GM13977 (cell line): Measurements from ENCODE around the gene HOXD1.

Experiments
- DNase-seq: peaks from one replicate; pipeline ENCODE4 v3.0.0; 2012; ENCODE audit warnings: low spot score
- CTCF ChIP-seq: IDR thresholded peaks from 2 replicates; pipeline ENCODE4 v1.5.1; 2012; ENCODE audit warnings: mild to moderate bottlenecking, control low read depth; ENCODE audit not compliant: insufficient read depth; ENCODE audit errors: extremely low read depth, missing control alignments
- in situ Hi-C: fragments of 300-500 bp; cut with MboI; formaldehyde crosslinking; loops from one replicate; pipeline ENCODE4 v1.12.0; 2022; ENCODE audit warnings: low sequenced_read_pairs, low pct_unique_long_range_greater_than_20kb, mixed read lengths, inconsistent platforms; ENCODE audit not compliant: unreplicated experiment

The HOXD1 gene

GRCh38 chr2:176145085-176145969 lies 43.1 kb upstream of the HOXD1 start:
- no peak for DNase-seq
- TF ChIP-seq CTCF, result no peak
- in situ Hi-C loops, result loop anchor here (10.0 kb wide), 1 partner anchor 309 kb away; no protein-coding TSS in a partner anchor

GRCh38 chr2:176146101-176146500 lies 42.4 kb upstream of the HOXD1 start:
- TF ChIP-seq CTCF, result no peak
- no peak for DNase-seq
- in situ Hi-C loops, result loop anchor here (10.0 kb wide), 1 partner anchor 309 kb away; no protein-coding TSS in a partner anchor

GRCh38 chr2:176146645-176147044 lies 41.8 kb upstream of the HOXD1 start:
- no peak for TF ChIP-seq CTCF
- in situ Hi-C loops, result loop anchor here (10.0 kb wide), 1 partner anchor 308 kb away; no protein-coding TSS in a partner anchor
- no peak for DNase-seq

GRCh38 chr2:176147210-176147799 lies 41.2 kb upstream of the HOXD1 start:
- no peak for DNase-seq
- in situ Hi-C loops, result loop anchor here (10.0 kb wide), 1 partner anchor 307 kb away; no protein-coding TSS in a partner anchor
- no peak for TF ChIP-seq CTCF

- TF ChIP-seq CTCF, result no peak
- in situ Hi-C loops, result loop anchor here (10.0 kb wide), 1 partner anchor 307 kb away; no protein-coding TSS in a partner anchor
- DNase-seq, result no peak
Observed at GRCh38 chr2:176147800-176148496, 40.5 kb upstream of the HOXD1 start.

GRCh38 chr2:176148751-176149421 lies 39.6 kb upstream of the HOXD1 start:
- no peak for DNase-seq
- in situ Hi-C loops, result loop anchor here (10.0 kb wide), 1 partner anchor 306 kb away; no protein-coding TSS in a partner anchor
- TF ChIP-seq CTCF, result no peak
